Measurements from ENCODE around the gene GPR161.

GRCh38 chr1:168167806-168168205, 31.1 kb upstream of the GPR161 start:
- TF ChIP-seq POLR2AphosphoS5 (IDR thresholded peaks at IDR 0.05) (no peak), CTCF (IDR thresholded peaks at IDR 0.05) (no peak), EP300 (IDR thresholded peaks at IDR 0.05; ENCODE audit: low read depth) (no peak), POLR2A (IDR thresholded peaks at IDR 0.05) (no peak)
